Lower lobe of right lung (tissue), 2 donors: ENCODE measurements around the gene KDSR. TPM values are rescaled to one million over a fixed set of nuclear protein-coding genes. Genes with fewer than 3 reads are reported as not detected.

ENCODE experiments used
- ATAC-seq, 2 donors: fragments of 200-7000 bp; cut with Tn5 transposase; one replicate each; pipeline ENCODE4 v1.9.1; 2020 to 2022; ENCODE audit warnings: mild to moderate bottlenecking in 2 of 2, moderate library complexity in 2 of 2
- DNase-seq: peaks from one replicate; pipeline ENCODE4 v3.0.0-alpha.2; 2020
- H3K27ac ChIP-seq: fragments of 200-600 bp; one replicate; pipeline ENCODE4 v1.8.0; 2022
- H3K27me3 ChIP-seq: fragments of 200-600 bp; one replicate; pipeline ENCODE4 v1.8.0; 2022; ENCODE audit warnings: low read depth
- H3K36me3 ChIP-seq: fragments of 200-600 bp; one replicate; pipeline ENCODE4 v1.8.0; 2022; ENCODE audit warnings: mild to moderate bottlenecking
- H3K4me1 ChIP-seq: fragments of 200-600 bp; one replicate; pipeline ENCODE4 v1.8.0; 2022
- H3K4me3 ChIP-seq: fragments of 200-600 bp; one replicate; pipeline ENCODE4 v1.8.0; 2022; ENCODE audit warnings: mild to moderate bottlenecking
- H3K9me3 ChIP-seq: fragments of 200-600 bp; one replicate; pipeline ENCODE4 v1.8.0; 2022
- CTCF ChIP-seq: fragments of 200-600 bp; IDR thresholded peaks from one replicate; pipeline ENCODE4 v1.8.0; 2022; ENCODE audit warnings: antibody characterized with exemption, mild to moderate bottlenecking
- intact Hi-C: fragments of 100-400 bp; cut with DNase I; formaldehyde crosslinking; loops from one replicate; pipeline ENCODE4 v1.11.0; 2022
- total RNA-seq: library from RNA; stranded (reverse); fragmentation: NEBNext Ultra II Directional; extraction: Animal tissue kit (Norgen Biotek cat#: 25700); gene quantifications from one replicate; pipeline ENCODE4 v1.2.1, GENCODE V29; 2021
- donor health status: DM: no; HTN: yes; CAD: no; lungs with severe emphysema.

KDSR gene
- total RNA-seq, 1 donor from 2014 or later: 68.5 TPM

DNA sequence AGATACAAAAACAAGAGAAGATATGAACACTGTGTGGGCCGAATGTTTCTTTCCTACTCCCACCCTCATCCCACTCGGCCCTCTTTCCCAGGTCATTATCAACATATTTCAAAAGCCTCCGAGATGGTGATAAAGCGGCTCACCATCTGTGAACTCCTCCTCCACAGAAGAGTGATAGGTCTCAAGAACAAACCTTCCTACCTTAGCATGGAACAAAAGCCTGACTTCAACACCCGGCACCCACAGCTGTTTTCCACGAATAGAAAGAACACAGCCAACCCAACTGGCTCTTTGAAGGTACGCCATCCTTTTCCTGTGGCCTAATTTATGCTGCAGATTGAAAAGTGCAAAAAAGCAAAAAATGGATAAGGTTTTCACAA, 76.2 kb downstream of the KDSR start:
- ATAC-seq (no peak), DNase-seq (no peak)
- no peak for TF ChIP-seq CTCF
- no peaks in the 10 kb centered on the region for H3K27me3 ChIP-seq
- H3K4me1 ChIP-seq: peaks cover 24% of the 10 kb centered on the region
- H3K9me3 ChIP-seq: no peaks in the 10 kb centered on the region
- H3K36me3 ChIP-seq: no peaks in the 10 kb centered on the region
- H3K27ac ChIP-seq: no peak overlapping the region
- no peak overlapping the region for H3K4me3 ChIP-seq
- intact Hi-C loops: no loop called here

- TF ChIP-seq CTCF: no peak
- peaks cover 24% of the 10 kb centered on the region for H3K4me1 ChIP-seq
- no peaks in the 10 kb centered on the region for H3K27me3 ChIP-seq
- intact Hi-C loops: no loop called here
- no peak overlapping the region for H3K4me3 ChIP-seq
- no peak for DNase-seq
- H3K27ac ChIP-seq: no peak overlapping the region
- no peak for ATAC-seq
- H3K9me3 ChIP-seq: no peaks in the 10 kb centered on the region
- H3K36me3 ChIP-seq: no peaks in the 10 kb centered on the region
Observed at GRCh38 chr18:63290166-63290820, 76.7 kb downstream of the KDSR start.

GRCh38 chr18:63288311-63288710, 78.7 kb downstream of the KDSR start:
- Histone ChIP-seq H3K36me3 (no peaks in the 10 kb centered on the region), H3K4me3 (no peak overlapping the region), H3K27me3 (no peaks in the 10 kb centered on the region), H3K9me3 (no peaks in the 10 kb centered on the region), H3K4me1 (peaks cover 19% of the 10 kb centered on the region), H3K27ac (no peak overlapping the region)
- no peak for DNase-seq
- TF ChIP-seq CTCF: no peak
- ATAC-seq: no peak
- intact Hi-C loops: no loop called here

- Histone ChIP-seq H3K4me3 (no peak overlapping the region), H3K36me3 (no peaks in the 10 kb centered on the region), H3K27me3 (no peaks in the 10 kb centered on the region), H3K4me1 (peaks cover 14% of the 10 kb centered on the region), H3K9me3 (no peaks in the 10 kb centered on the region), H3K27ac (no peak overlapping the region)
- intact Hi-C loops: no loop called here
- ATAC-seq (no peak), DNase-seq (no peak)
- no peak for TF ChIP-seq CTCF
Observed at GRCh38 chr18:63287691-63288220, 79.2 kb downstream of the KDSR start.

DNA sequence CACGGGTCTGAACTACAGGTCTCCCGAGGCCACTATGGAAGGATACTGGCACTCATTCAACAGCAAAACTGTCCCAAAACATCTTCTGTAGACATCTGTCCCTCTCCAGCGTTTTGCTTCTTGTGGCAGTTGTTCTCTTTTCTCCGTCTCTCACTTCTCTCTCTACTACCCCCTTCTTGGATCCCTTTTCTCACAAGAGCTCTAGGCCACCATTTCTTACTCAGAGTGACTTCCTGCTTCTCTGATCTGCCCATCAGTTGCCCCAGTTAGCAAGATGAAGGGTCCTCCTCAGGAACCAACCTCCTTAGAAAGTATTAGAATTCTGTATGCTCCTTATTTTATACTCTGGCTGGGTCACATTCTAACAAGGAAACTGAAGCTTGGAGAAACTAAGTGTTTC, 80.1 kb downstream of the KDSR start:
- H3K36me3 ChIP-seq: no peaks in the 10 kb centered on the region
- intact Hi-C loops: no loop called here
- no peaks in the 10 kb centered on the region for H3K9me3 ChIP-seq
- H3K27me3 ChIP-seq: no peaks in the 10 kb centered on the region
- DNase-seq (no peak), ATAC-seq (no peak)
- no peak overlapping the region for H3K4me3 ChIP-seq
- TF ChIP-seq CTCF: no peak
- peaks cover 14% of the 10 kb centered on the region for H3K4me1 ChIP-seq
- H3K27ac ChIP-seq: no peak overlapping the region
